Spleen (tissue), 11 donors: ENCODE data around the gene ZSCAN32. TPM values are rescaled to one million over a fixed set of nuclear protein-coding genes. Genes with fewer than 3 reads are reported as not detected.

Experiments used
- DNase-seq: peaks from one replicate; pipeline ENCODE4 v3.0.0-alpha.2; 2020
- H3K27ac ChIP-seq, 8 donors: fragments of 200-600 bp; sonication (generic) in 7 of 8; 1 replicate in 4 of 8; 2 replicates in 4 of 8; pipeline versions ENCODE4 v1.5.0 to v1.8.0; 2016 to 2021; ENCODE audit warnings: inconsistent platforms in 4 of 8, mild to moderate bottlenecking in 4 of 8, moderate library complexity in 1 of 8
- H3K27me3 ChIP-seq, 7 donors: fragments of 200-600 bp; sonication (generic) in 6 of 7; replicated peaks in 1 of 7; 1 replicate in 4 of 7; 2 replicates in 3 of 7; pipeline versions ENCODE4 v1.5.0 to v1.8.0; 2016 to 2021; ENCODE audit warnings: inconsistent platforms in 3 of 7, mild to moderate bottlenecking in 1 of 7
- H3K36me3 ChIP-seq, 6 donors: fragments of 200-600 bp; sonication (generic) in 5 of 6; 1 replicate in 4 of 6; 2 replicates in 2 of 6; pipeline versions ENCODE4 v1.5.0 to v1.8.0; 2016 to 2021; ENCODE audit warnings: inconsistent platforms in 2 of 6
- H3K4me1 ChIP-seq, 6 donors: fragments of 200-600 bp; sonication (generic) in 5 of 6; 1 replicate in 3 of 6; 2 replicates in 3 of 6; pipeline versions ENCODE4 v1.5.0 to v1.8.0; 2016 to 2021; ENCODE audit warnings: inconsistent platforms in 3 of 6
- H3K4me3 ChIP-seq, 8 donors: fragments of 200-600 bp; sonication (generic) in 7 of 8; 1 replicate in 4 of 8; 2 replicates in 4 of 8; pipeline versions ENCODE4 v1.5.0 to v1.8.0; 2016 to 2021; ENCODE audit warnings: inconsistent platforms in 4 of 8, mild to moderate bottlenecking in 4 of 8, moderate library complexity in 2 of 8
- H3K9me3 ChIP-seq, 8 donors: fragments of 200-600 bp; sonication (generic) in 7 of 8; 1 replicate in 4 of 8; 2 replicates in 4 of 8; pipeline versions ENCODE4 v1.5.0 to v1.8.0; 2016 to 2021; ENCODE audit warnings: inconsistent platforms in 4 of 8
- CTCF ChIP-seq, 11 experiments: fragments of 200-600 bp in 7 of 11; fragments of 450-650 bp in 4 of 11; sonication (generic) in 4 of 11; IDR thresholded peaks in 8 of 11; conservative IDR thresholded peaks in 3 of 11; 1 replicate in 7 of 11; 2 replicates in 4 of 11; pipeline versions ENCODE4 v1.4.0 to v1.8.0; 2016 to 2021; ENCODE audit warnings: antibody characterized with exemption in 11 of 11, inconsistent platforms in 4 of 11, mild to moderate bottlenecking in 1 of 11
- POLR2A ChIP-seq, 3 donors: fragments of 450-650 bp; IDR thresholded peaks; one replicate each; pipeline ENCODE4 v1.5.1; 2017; ENCODE audit warnings: antibody characterized with exemption in 3 of 3, mild to moderate bottlenecking in 1 of 3
- POLR2AphosphoS5 ChIP-seq, 3 donors: sonication (generic); formaldehyde crosslinking; IDR thresholded peaks; one replicate each; pipeline ENCODE4 v1.5.1; 2017; ENCODE audit warnings: antibody characterized with exemption in 3 of 3
- WGBS, 5 donors: extraction: QIAGEN DNeasy Blood & Tissue Kit in 3 of 5; methylation state at CpG; one replicate each; pipeline versions ENCODE4 v1.1.5 to v1.1.7; 2013 to 2018; 5-methylcytosine and 5-hydroxymethylcytosine counted together
- intact Hi-C: fragments of 100-400 bp; cut with DNase I; formaldehyde crosslinking; loops from one replicate; pipeline ENCODE4 v1.15.0; 2023; ENCODE audit warnings: low total_unique reads
- polyA plus RNA-seq, 3 donors: library from polyadenylated mRNA; stranded (reverse); fragments of 200-250 nt; gene quantifications; one replicate each; pipeline ENCODE4 v1.2.1, GENCODE V29; 2013
- total RNA-seq, 7 donors: library from RNA; depleted of rRNA in 3 of 7; stranded (reverse); fragments of >200 nt in 3 of 7; fragmentation: NEBNext Ultra II Directional in 4 of 7; extraction: Animal tissue kit (Norgen Biotek cat#: 25700) in 4 of 7; gene quantifications; one replicate each; pipeline versions ENCODE4 v1.1.0 to v1.2.1, GENCODE V29; 2016 to 2021
- donor health status: healthy with polysubstance abuse.
- donor health status: DM: no; HTN: no; CAD: no; lungs with moderate emphysema.
- donor health status: DM: no; HTN: no; CAD: no.
- donor health status: Bipolar disorder and iron deficiency.
- donor health status: healthy.
- donor health status: DM: no; HTN: no; CAD: no.
- donor health status: DM: yes; HTN: yes; CAD: no.

Gene ZSCAN32
- total and polyA plus RNA-seq, 10 donors: 8.5 to 20.7 (median 14.6) TPM

- no peak overlapping the region for H3K4me3 ChIP-seq
- peaks cover 0 to 19% (median 0%) of the 10 kb centered on the region in 7 donors for H3K27me3 ChIP-seq
- intact Hi-C loops: no loop called here
- DNase-seq: no peak
- WGBS, 5 donors: 85 to 93% (median 90%) methylated on average over 4 of the region's 4 CpGs
- peaks cover 2 to 21% (median 7%) of the 10 kb centered on the region in 6 donors for H3K4me1 ChIP-seq
- H3K36me3 ChIP-seq: peaks cover 0 to 67% (median 23%) of the 10 kb centered on the region in 6 donors
- peaks cover 0 to 33% (median 22%) of the 10 kb centered on the region in 8 donors for H3K9me3 ChIP-seq
- no peak for TF ChIP-seq CTCF (IDR thresholded peaks at IDR 0.05 in 8 of 11, conservative IDR thresholded peaks at IDR 0.05 in 3 of 11)
- H3K27ac ChIP-seq: no peak overlapping the region
These were observed 38.8 kb upstream of the ZSCAN32 start for GRCh38 chr16:3439637-3440036.

GRCh38 chr16:3434373-3434772 is 33.6 kb upstream of the ZSCAN32 start:
- no peak for DNase-seq
- Histone ChIP-seq H3K27me3 (peaks cover 0 to 19% (median 0%) of the 10 kb centered on the region in 7 donors), H3K36me3 (peaks cover 0 to 67% (median 18%) of the 10 kb centered on the region in 6 donors), H3K27ac (no peak overlapping the region), H3K4me3 (no peak overlapping the region), H3K4me1 (no peaks in the 10 kb centered on the region), H3K9me3 (peaks cover 0 to 28% (median 18%) of the 10 kb centered on the region in 8 donors)
- no peak for TF ChIP-seq CTCF (IDR thresholded peaks at IDR 0.05 in 8 of 11, conservative IDR thresholded peaks at IDR 0.05 in 3 of 11)
- no peak for TF ChIP-seq POLR2A (IDR thresholded peaks at IDR 0.05)
- TF ChIP-seq POLR2AphosphoS5 (IDR thresholded peaks at IDR 0.05): no peak
- intact Hi-C loops: no loop called here

- WGBS, 5 donors: 43 to 67% (median 62%) methylated on average over 26 of the region's 26 CpGs
- peak overlapping the region in 5 of 8 donors; percentile 1 to 55 (median 3) for H3K4me3 ChIP-seq
- H3K9me3 ChIP-seq: peaks cover 0 to 19% (median 9%) of the 10 kb centered on the region in 8 donors
- H3K36me3 ChIP-seq: peaks cover 0 to 47% (median 9%) of the 10 kb centered on the region in 6 donors
- H3K4me1 ChIP-seq: no peaks in the 10 kb centered on the region
- DNase-seq: peak; percentile 90
- peak overlapping the region in 4 of 8 donors; percentile 3 to 58 (median 43) for H3K27ac ChIP-seq
- intact Hi-C loops: no loop called here
- H3K27me3 ChIP-seq: peaks cover 0 to 7% (median 0%) of the 10 kb centered on the region in 7 donors
- TF ChIP-seq CTCF (IDR thresholded peaks at IDR 0.05 in 8 of 11, conservative IDR thresholded peaks at IDR 0.05 in 3 of 11) (no peak), POLR2AphosphoS5 (IDR thresholded peaks at IDR 0.05) (peak in 2 of 3 donors; percentile 37 to 77)
These were observed 31.0 kb upstream of the ZSCAN32 start for GRCh38 chr16:3431779-3432219.

GRCh38 chr16:3413730-3414379 is 13.1 kb upstream of the ZSCAN32 start:
- Histone ChIP-seq H3K27ac (no peak overlapping the region), H3K36me3 (peaks cover 0 to 29% (median 11%) of the 10 kb centered on the region in 6 donors), H3K4me3 (no peak overlapping the region), H3K27me3 (no peaks in the 10 kb centered on the region), H3K4me1 (no peaks in the 10 kb centered on the region), H3K9me3 (peaks cover 6 to 100% (median 96%) of the 10 kb centered on the region in 8 donors)
- intact Hi-C loops: no loop called here
- 38 to 59% (median 45%) methylated on average over 19 to 29 of the region's 29 CpGs for WGBS, 5 donors
- DNase-seq: no peak
- no peak for TF ChIP-seq CTCF (IDR thresholded peaks at IDR 0.05 in 8 of 11, conservative IDR thresholded peaks at IDR 0.05 in 3 of 11)
